H1 (cell line): ENCODE measurements around the gene FLRT1. TPM values are rescaled to one million over a fixed set of nuclear protein-coding genes. Genes with fewer than 3 reads are reported as not detected.

Experiments
- CTCF ChIA-PET: fragments of 300-600 bp; sonication (Branson Sonifier 250); formaldehyde crosslinking; loops from one replicate; lab custom pipeline; 2021; ENCODE audit not compliant: partially characterized antibody; lab: Charles Lee
- POLR2A ChIA-PET: fragments of 300-600 bp; sonication (Branson Sonifier 250); formaldehyde crosslinking; loops from one replicate; lab custom pipeline; 2021; ENCODE audit warnings: inconsistent platforms; ENCODE audit not compliant: partially characterized antibody; lab: Charles Lee
- DNase-seq, 2 experiments: peaks; one replicate each; pipeline versions ENCODE4 v3.0.0 to v3.0.0-alpha.2; 2010 to 2022; ENCODE audit warnings: low spot score in 2 of 2, low read depth in 1 of 2, mixed read lengths in 1 of 2
- FAIRE-seq: peaks from 2 replicates; lab custom pipeline; 2011; peaks lifted over from hg19 to GRCh38; lab: Jason Lieb, UNC
- H2AFZ ChIP-seq: 2 replicates; pipeline ENCODE4 v1.8.1; 2012; ENCODE audit warnings: low read length, inconsistent platforms
- H2AK5ac ChIP-seq: 2 replicates; pipeline ENCODE4 v1.6.1; 2013; ENCODE audit warnings: low read depth, low read length
- H2BK120ac ChIP-seq: replicated peaks from 2 replicates; pipeline ENCODE3; 2013; ENCODE audit warnings: low read depth, low read length, inconsistent platforms
- H2BK12ac ChIP-seq: 2 replicates; pipeline ENCODE4 v1.6.1; 2013; ENCODE audit warnings: low read depth, low read length
- H2BK15ac ChIP-seq: 2 replicates; pipeline ENCODE4 v1.6.1; 2013; ENCODE audit warnings: low read length
- H2BK20ac ChIP-seq: 2 replicates; pipeline ENCODE4 v1.6.1; 2013; ENCODE audit warnings: low read length
- H2BK5ac ChIP-seq: 2 replicates; pipeline ENCODE4 v1.6.1; 2013; ENCODE audit warnings: low read depth, low read length
- H3K14ac ChIP-seq: 2 replicates; pipeline ENCODE4 v1.6.1; 2013; ENCODE audit warnings: inconsistent platforms; ENCODE audit not compliant: insufficient read length
- H3K18ac ChIP-seq: 2 replicates; pipeline ENCODE4 v1.6.1; 2013; ENCODE audit warnings: low read length; ENCODE audit errors: extremely low read depth
- H3K23ac ChIP-seq: 2 replicates; pipeline ENCODE4 v1.6.1; 2013; ENCODE audit warnings: inconsistent platforms; ENCODE audit not compliant: insufficient read length
- H3K23me2 ChIP-seq: 2 replicates; pipeline ENCODE4 v1.6.1; 2013; ENCODE audit warnings: low read depth, low read length
- H3K27ac ChIP-seq: 2 replicates; pipeline ENCODE4 v1.6.1; 2011; ENCODE audit warnings: low read depth, low read length, inconsistent platforms
- H3K27me3 ChIP-seq, 4 experiments: replicated peaks in 1 of 4; 1 replicate in 1 of 4; 2 replicates in 3 of 4; pipeline versions ENCODE4 v1.6.1 to v1.8.1; 2011 to 2013; ENCODE audit warnings: low read length in 3 of 4, mild to moderate bottlenecking in 3 of 4, inconsistent platforms in 2 of 4, mixed read lengths in 2 of 4, moderate library complexity in 1 of 4; ENCODE audit not compliant: control insufficient read depth in 3 of 4, insufficient read depth in 3 of 4; ENCODE audit errors: extremely low read depth in 1 of 4
- H3K36me3 ChIP-seq, 4 experiments: 2 replicates each; pipeline versions ENCODE4 v1.6.1 to v1.8.1; 2011 to 2013; ENCODE audit warnings: mild to moderate bottlenecking in 4 of 4, low read length in 3 of 4, moderate library complexity in 2 of 4, control low read depth in 1 of 4, inconsistent platforms in 1 of 4; ENCODE audit not compliant: insufficient read depth in 4 of 4, control insufficient read depth in 2 of 4
- H3K4ac ChIP-seq: replicated peaks from 2 replicates; pipeline ENCODE3; 2013; ENCODE audit warnings: low read length, low read depth, mixed read lengths, inconsistent platforms; ENCODE audit not compliant: insufficient read length
- H3K4me1 ChIP-seq, 4 experiments: replicated peaks in 1 of 4; 1 replicate in 1 of 4; 2 replicates in 3 of 4; pipeline versions ENCODE4 v1.6.1 to v1.8.1; 2011 to 2013; ENCODE audit warnings: low read length in 3 of 4, inconsistent platforms in 2 of 4, mixed read lengths in 1 of 4; ENCODE audit not compliant: insufficient read depth in 4 of 4, control insufficient read depth in 3 of 4
- H3K4me2 ChIP-seq, 2 experiments: 2 replicates each; pipeline versions ENCODE4 v1.6.1 to v1.8.1; 2011 to 2013; ENCODE audit warnings: low read depth in 2 of 2, low read length in 2 of 2, control low read depth in 1 of 2, inconsistent platforms in 1 of 2, mild to moderate bottlenecking in 1 of 2; ENCODE audit not compliant: insufficient read depth in 1 of 2
- H3K4me3 ChIP-seq, 4 experiments: fragments of 200-600, 300-600 bp in 1 of 4; sonication (generic), shearing (Covaris generic), sonication (Bioruptor Twin) in 1 of 4; 2 replicates each; pipeline versions ENCODE4 v1.5.1 to v1.8.1; 2011 to 2016; ENCODE audit warnings: low read length in 4 of 4, low read depth in 3 of 4, control low read depth in 2 of 4, inconsistent platforms in 2 of 4, mild to moderate bottlenecking in 2 of 4, mixed read lengths in 1 of 4, moderate library complexity in 1 of 4; ENCODE audit not compliant: insufficient read depth in 2 of 4; ENCODE audit errors: extremely low read depth in 1 of 4
- H3K56ac ChIP-seq: replicated peaks from 2 replicates; pipeline ENCODE3; 2013; ENCODE audit warnings: low read depth, mild to moderate bottlenecking, mixed read lengths, low read length, inconsistent platforms; ENCODE audit not compliant: insufficient read length
- H3K79me1 ChIP-seq: 2 replicates; pipeline ENCODE4 v1.6.1; 2013; ENCODE audit warnings: low read depth, low read length, control low read depth
- H3K79me2 ChIP-seq, 2 experiments: 2 replicates each; pipeline versions ENCODE4 v1.6.1 to v1.8.1; 2012 to 2013; ENCODE audit warnings: low read length in 2 of 2, mild to moderate bottlenecking in 2 of 2, inconsistent platforms in 1 of 2; ENCODE audit not compliant: insufficient read depth in 2 of 2, control insufficient read depth in 1 of 2
- H3K9ac ChIP-seq, 4 experiments: replicated peaks in 1 of 4; 1 replicate in 1 of 4; 2 replicates in 3 of 4; pipeline versions ENCODE4 v1.6.1 to v1.8.1; 2011 to 2013; ENCODE audit warnings: low read depth in 3 of 4, low read length in 3 of 4, control low read depth in 2 of 4, mild to moderate bottlenecking in 2 of 4, moderate library complexity in 2 of 4, inconsistent platforms in 1 of 4; ENCODE audit errors: extremely low read depth in 1 of 4
- H3K9me3 ChIP-seq, 2 experiments: 2 replicates each; pipeline versions ENCODE4 v1.6.1 to v1.8.1; 2012 to 2013; ENCODE audit warnings: mild to moderate bottlenecking in 2 of 2, moderate library complexity in 2 of 2, control low read depth in 1 of 2, inconsistent platforms in 1 of 2, low read depth in 1 of 2, low read length in 1 of 2, mixed read lengths in 1 of 2; ENCODE audit not compliant: insufficient read depth in 2 of 2
- H4K20me1 ChIP-seq, 2 experiments: replicated peaks in 1 of 2; 2 replicates each; pipeline versions ENCODE3 to v1.8.1; 2011 to 2013; ENCODE audit warnings: inconsistent platforms in 2 of 2, low read length in 2 of 2, mild to moderate bottlenecking in 1 of 2; ENCODE audit not compliant: insufficient read depth in 2 of 2, control insufficient read depth in 1 of 2
- H4K5ac ChIP-seq: 2 replicates; pipeline ENCODE4 v1.6.1; 2013; ENCODE audit warnings: low read length, low read depth, mixed read lengths, inconsistent platforms; ENCODE audit not compliant: insufficient read length
- H4K8ac ChIP-seq: 2 replicates; pipeline ENCODE4 v1.8.0; 2013; ENCODE audit warnings: mild to moderate bottlenecking, moderate library complexity, low read length, inconsistent platforms; ENCODE audit not compliant: insufficient read depth; ENCODE audit errors: extremely low read depth
- H4K91ac ChIP-seq: replicated peaks from 2 replicates; pipeline ENCODE3; 2013; ENCODE audit warnings: low read length, mixed read lengths, inconsistent platforms; ENCODE audit not compliant: insufficient read length
- CTCF ChIP-seq, 3 experiments: IDR thresholded peaks; 1 replicate in 2 of 3; 2 replicates in 1 of 3; pipeline versions ENCODE4 v1.5.1 to v1.6.1; 2011; ENCODE audit warnings: low read length in 3 of 3, mild to moderate bottlenecking in 3 of 3, inconsistent platforms in 2 of 3, low read depth in 1 of 3, moderate library complexity in 1 of 3; ENCODE audit not compliant: insufficient read depth in 1 of 3; ENCODE audit errors: control extremely low read depth in 1 of 3
- EZH2 ChIP-seq: fragments of 200-600 bp; sonication (generic); IDR thresholded peaks from 2 replicates; pipeline ENCODE4 v1.7.1; 2012; ENCODE audit warnings: low read depth, mild to moderate bottlenecking, moderate library complexity, low read length, inconsistent platforms; ENCODE audit not compliant: severe bottlenecking
- KDM4A ChIP-seq: IDR thresholded peaks from one replicate; pipeline ENCODE4 v1.7.1; 2012; ENCODE audit warnings: low read depth, mild to moderate bottlenecking, moderate library complexity, low read length, inconsistent platforms; ENCODE audit not compliant: severe bottlenecking
- RAD21 ChIP-seq, 2 experiments: IDR thresholded peaks in 1 of 2; conservative IDR thresholded peaks in 1 of 2; 2 replicates each; pipeline ENCODE4 v1.6.1; 2011; ENCODE audit warnings: low read depth in 2 of 2, low read length in 2 of 2, improper control_type of control experiment in 1 of 2, inconsistent platforms in 1 of 2, mild to moderate bottlenecking in 1 of 2, moderate library complexity in 1 of 2
- SP2 ChIP-seq: IDR thresholded peaks from 2 replicates; pipeline ENCODE4 v1.6.1; 2012; ENCODE audit warnings: mild to moderate bottlenecking, low read length, inconsistent platforms
- WGBS, 2 experiments: shearing (Covaris generic) in 1 of 2; methylation state at CpG; one replicate each; pipeline versions ENCODE4 v1.1.6 to v1.1.7; 2013 to 2015; ENCODE audit warnings: low lambda C conversion rate in 2 of 2, mixed read lengths in 2 of 2, inconsistent platforms in 1 of 2, low coverage in 1 of 2, missing lambda C conversion rate in 1 of 2; ENCODE audit not compliant: insufficient replicate concordance in 2 of 2, insufficient coverage in 1 of 2, insufficient read length in 1 of 2; ENCODE audit errors: extremely low coverage in 1 of 2, missing lambda C conversion rate in 1 of 2; 5-methylcytosine and 5-hydroxymethylcytosine counted together
- polyA plus RNA-seq, 7 experiments: library from polyadenylated mRNA; depleted of rRNA in 3 of 7; stranded (reverse) in 5 of 7; unstranded in 2 of 7; fragments of >200 nt in 5 of 7; fragments of 200-250 nt in 2 of 7; gene quantifications; 1 replicate in 5 of 7; 2 replicates in 1 of 7; 4 replicates in 1 of 7; pipeline versions ENCODE4 v1.2.1 to v1.2.3, GENCODE V29; 2011 to 2013; ENCODE audit warnings: missing spikeins in 2 of 7, mixed read lengths in 2 of 7
- total RNA-seq: library from RNA; stranded (reverse); fragmentation: NEBNext Ultra II Directional; extraction: Animal tissue kit (Norgen Biotek cat#: 25700); gene quantifications from 2 replicates; pipeline ENCODE4 v1.2.1, GENCODE V29; 2021

Gene FLRT1
- total and polyA plus RNA-seq, 2 of the 8 experiments (the other 6 are each of a cell fraction or from before 2014, with no cell fraction given) = 0.14 to 0.28 TPM

DNA sequence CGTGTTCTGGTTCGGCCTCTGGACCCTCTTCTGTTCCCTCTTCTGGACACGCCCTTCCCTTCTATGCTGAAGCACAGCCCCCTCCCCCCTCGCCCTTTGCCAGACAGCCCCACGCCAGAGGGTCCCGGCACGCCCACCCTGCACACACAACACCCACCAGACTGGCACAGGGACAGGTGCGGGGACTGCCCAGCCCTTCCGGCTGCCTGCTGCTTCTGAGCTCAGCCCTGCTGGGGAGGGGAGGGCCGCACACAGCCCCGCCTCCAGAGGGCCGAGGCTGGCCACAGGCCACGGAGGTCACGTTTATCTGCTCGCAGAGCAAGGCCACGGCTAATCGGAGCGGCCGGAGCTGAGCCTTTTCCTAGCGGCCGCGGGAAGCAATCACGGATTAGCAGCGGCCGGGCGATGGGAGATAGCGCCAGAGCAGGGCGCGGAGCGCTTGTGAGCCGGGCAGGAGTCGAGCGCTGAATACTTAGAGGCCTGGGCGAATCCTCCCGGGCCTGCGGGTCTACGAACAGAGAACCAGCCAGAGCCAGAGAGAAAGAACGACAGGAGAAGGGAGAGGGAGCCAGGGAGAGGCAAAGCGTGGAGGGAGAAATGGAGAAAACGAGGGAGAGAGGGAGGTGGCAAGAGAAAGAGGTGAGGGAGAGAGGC, 28.0 kb upstream of the FLRT1 start:
- FAIRE-seq = no peak
- peaks cover 0 to 6% of the 10 kb centered on the region in 2 experiments; a peak in 1 of 4 replicates for H3K9me3 ChIP-seq
- CTCF ChIA-PET = interaction anchor here (0.6 to 6.3 kb wide), 23 partner anchors 9 to 202 kb away, joined by 3 to 43 read pairs (median 3); no protein-coding TSS in a partner anchor

More for the DNA sequence above, 28.0 kb upstream of the FLRT1 start:
- Histone ChIP-seq H4K5ac (no peak overlapping the region), H2BK5ac (peak overlapping the region; percentile 63; the same call in 1 of the 2 replicates), H2BK15ac (0 out of 2 replicates have a peak overlapping the region, but pooled peaks have one; percentile 72), H3K27ac (no peak overlapping the region), H3K56ac (no peak overlapping the region), H3K36me3 (no peaks in the 10 kb centered on the region), H3K4me1 (peaks cover 0 to 15% (median 10%) of the 10 kb centered on the region in 4 experiments; a peak in 5 of 7 replicates), H3K23ac (no peak overlapping the region), H3K4ac (no peak overlapping the region), H4K91ac (no peak overlapping the region), H3K79me2 (no peaks in the 10 kb centered on the region), H4K20me1 (peaks cover 1 to 2% of the 10 kb centered on the region in 2 experiments), H4K8ac (no peak overlapping the region), H2BK120ac (no peak overlapping the region), H3K79me1 (no peaks in the 10 kb centered on the region; the same call in 1 of the 2 replicates), H2BK20ac (no peak overlapping the region), H2AFZ (no peak overlapping the region), H3K4me3 (peak overlapping the region; percentile 21 to 57 (median 34); a peak in 7 of 8 replicates), H2BK12ac (peak overlapping the region; percentile 43; the same call in 1 of the 2 replicates), H3K9ac (no peak overlapping the region), H3K18ac (peak overlapping the region; percentile 48; the same call in 1 of the 2 replicates), H2AK5ac (no peak overlapping the region), H3K14ac (no peak overlapping the region), H3K27me3 (peaks cover 28 to 89% (median 72%) of the 10 kb centered on the region in 4 experiments), H3K23me2 (peaks cover 21% of the 10 kb centered on the region; the same call in 1 of the 2 replicates), H3K4me2 (peak overlapping the region; percentile 79 to 86)
- no peak for TF ChIP-seq SP2
- TF ChIP-seq EZH2 = peak; percentile 35
- TF ChIP-seq CTCF (IDR thresholded peaks at IDR 0.05; ENCODE audit: control extremely low read depth in 1 of 3, insufficient read depth in 1 of 3, low read depth in 1 of 3, low read length in 3 of 3) = peak in 1 of 3 experiments; percentile 24; a peak in 1 of 4 replicates
- peak in 1 of 2 experiments; percentile 16; a peak in 1 of 4 replicates for TF ChIP-seq RAD21 (IDR thresholded peaks at IDR 0.05 in 1 of 2, conservative IDR thresholded peaks at IDR 0.05 in 1 of 2; ENCODE audit: low read depth in 2 of 2, low read length in 2 of 2)
- peak; percentile 47 for TF ChIP-seq KDM4A
- 8% methylated on average over 29 of the region's 40 CpGs; no CpG with 5 or more reads in 1 of the 2 experiments for WGBS, 2 experiments
- DNase-seq = peak in 1 of 2 experiments; percentile 73
- POLR2A ChIA-PET = interaction anchor here (0.8 to 2.7 kb wide), 10 partner anchors 8 to 174 kb away, joined by 3 to 11 read pairs (median 5); no protein-coding TSS in a partner anchor
